Suppressor macrophage treated with lipopolysaccharide for 1 hour (primary cell): ENCODE results near the gene CLDN9.
A peak's percentile ranks its signal among the peaks of the same experiment; 100 is the strongest.

Source experiments
- DNase-seq, 3 donors: peaks; one replicate each; pipeline ENCODE4 v3.0.0-alpha.2; 2020 to 2022

CLDN9 gene

GRCh38 chr16:3012828-3013420 is at the start of gene CLDN9:
TSS of gene CLDN9 (plus strand) at chr16:3012923. CDS start at chr16:3013363, 440 bp downstream.
- no peak for DNase-seq

- DNase-seq: peak in 1 of 3 donors; percentile 28
Observed at GRCh38 chr16:2963074-2963722, 49.5 kb upstream of the CLDN9 start.

- peak; percentile 49 to 75 (median 53) for DNase-seq
Observed at GRCh38 chr16:2963723-2964474, 48.8 kb upstream of the CLDN9 start, which contains the start of gene KREMEN2. TSS of gene KREMEN2 (plus strand) at chr16:2964275. CDS start at chr16:2964521, 246 bp downstream.

DNA sequence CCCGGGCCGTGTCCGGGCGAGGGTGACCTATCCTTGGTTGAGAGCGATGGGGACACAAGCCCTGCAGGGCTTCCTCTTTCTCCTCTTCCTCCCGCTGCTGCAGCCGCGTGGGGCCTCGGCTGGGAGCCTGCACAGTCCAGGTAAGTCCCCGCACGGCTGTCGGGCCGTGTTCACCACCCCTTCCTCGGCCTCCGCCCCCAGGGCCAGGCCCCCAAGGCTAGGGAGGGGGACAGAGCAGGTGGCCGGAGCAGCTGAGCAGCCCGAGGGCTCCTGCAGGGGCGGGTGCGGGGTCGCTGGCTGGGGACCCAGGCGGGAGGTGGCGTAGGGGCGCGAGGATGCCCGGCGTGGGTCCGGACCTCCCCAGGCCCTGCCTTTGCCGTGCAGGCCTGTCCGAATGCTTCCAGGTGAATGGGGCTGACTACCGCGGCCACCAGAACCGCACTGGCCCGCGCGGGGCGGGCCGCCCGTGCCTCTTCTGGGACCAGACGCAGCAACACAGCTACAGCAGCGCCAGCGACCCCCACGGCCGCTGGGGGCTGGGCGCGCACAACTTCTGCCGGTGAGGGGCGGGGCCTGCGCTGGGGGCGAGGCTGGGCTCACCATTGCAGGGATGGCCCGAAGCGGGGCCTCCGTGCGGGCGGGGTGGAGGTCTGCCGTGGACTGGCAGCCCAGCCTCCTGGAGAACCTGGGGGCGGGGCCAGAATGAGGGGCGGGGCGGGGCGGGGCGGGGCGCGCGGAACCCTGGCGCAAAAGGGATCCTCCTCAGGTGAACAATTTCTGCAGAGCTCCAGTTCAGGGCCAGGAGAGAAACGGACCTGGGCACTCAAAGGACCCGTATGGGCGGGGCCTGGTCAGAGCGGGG is 48.0 kb upstream of the CLDN9 start:
- peak in 2 of 3 donors; percentile 35 to 55 for DNase-seq

DNA sequence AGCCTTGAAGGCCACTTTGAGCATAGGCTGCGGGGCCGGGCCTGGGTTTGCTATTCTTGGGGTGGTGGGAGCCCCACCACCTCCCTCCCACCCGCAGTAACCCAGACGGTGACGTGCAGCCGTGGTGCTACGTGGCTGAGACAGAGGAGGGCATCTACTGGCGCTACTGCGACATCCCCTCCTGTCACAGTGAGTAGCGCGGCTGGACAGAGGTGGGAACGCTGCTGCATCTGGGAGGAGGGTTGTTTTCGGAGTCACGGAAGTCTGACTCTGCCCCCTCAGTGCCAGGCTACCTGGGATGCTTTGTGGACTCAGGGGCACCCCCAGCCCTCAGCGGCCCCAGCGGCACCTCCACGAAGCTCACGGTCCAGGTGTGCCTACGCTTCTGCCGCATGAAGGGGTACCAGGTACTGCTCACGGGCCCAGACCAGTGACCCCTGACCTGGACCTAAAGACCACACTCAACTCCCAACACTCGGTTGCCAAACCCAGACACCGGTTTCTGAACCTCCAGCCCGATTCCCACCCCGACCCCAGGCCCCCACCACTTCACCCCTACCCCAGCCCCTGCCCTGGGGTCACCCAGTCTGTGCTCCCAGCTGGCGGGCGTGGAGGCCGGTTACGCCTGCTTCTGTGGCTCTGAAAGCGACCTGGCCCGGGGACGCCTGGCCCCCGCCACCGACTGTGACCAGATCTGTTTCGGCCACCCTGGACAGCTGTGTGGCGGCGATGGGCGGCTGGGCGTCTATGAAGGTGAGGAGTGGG is 46.5 kb upstream of the CLDN9 start:
- no peak for DNase-seq

DNA sequence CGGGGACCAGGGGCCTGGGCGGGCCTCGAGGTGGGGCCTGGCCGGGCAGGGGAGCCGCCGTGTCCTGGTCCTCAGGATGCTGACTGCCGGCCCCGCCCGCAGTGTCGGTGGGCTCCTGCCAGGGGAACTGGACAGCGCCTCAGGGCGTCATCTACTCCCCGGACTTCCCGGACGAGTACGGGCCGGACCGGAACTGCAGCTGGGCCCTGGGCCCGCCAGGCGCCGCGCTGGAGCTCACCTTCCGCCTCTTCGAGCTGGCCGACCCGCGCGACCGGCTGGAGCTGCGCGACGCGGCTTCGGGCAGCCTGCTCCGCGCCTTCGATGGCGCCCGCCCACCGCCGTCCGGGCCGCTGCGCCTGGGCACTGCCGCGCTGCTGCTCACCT is 45.9 kb upstream of the CLDN9 start:
- peak; percentile 34 to 50 (median 43) for DNase-seq

GRCh38 chr16:2967211-2967631 is 45.5 kb upstream of the CLDN9 start:
- no peak for DNase-seq

GRCh38 chr16:2967721-2968161 is 45.0 kb upstream of the CLDN9 start:
- DNase-seq: no peak

- DNase-seq: peak in 2 of 3 donors; percentile 15 to 37
Observed at GRCh38 chr16:2968368-2968737, 44.4 kb upstream of the CLDN9 start.

GRCh38 chr16:2968738-2969544 is 43.8 kb upstream of the CLDN9 start, which contains the start of gene PAQR4:
TSS of gene PAQR4 (plus strand) at chr16:2969348. CDS start at chr16:2969675, 327 bp downstream.
- DNase-seq: peak; percentile 96 to 98 (median 98)

GRCh38 chr16:2969545-2970521 is 42.9 kb upstream of the CLDN9 start:
- DNase-seq: peak; percentile 92 to 97 (median 95)

- no peak for DNase-seq
Observed at GRCh38 chr16:2970563-2970962, 42.2 kb upstream of the CLDN9 start.

DNA sequence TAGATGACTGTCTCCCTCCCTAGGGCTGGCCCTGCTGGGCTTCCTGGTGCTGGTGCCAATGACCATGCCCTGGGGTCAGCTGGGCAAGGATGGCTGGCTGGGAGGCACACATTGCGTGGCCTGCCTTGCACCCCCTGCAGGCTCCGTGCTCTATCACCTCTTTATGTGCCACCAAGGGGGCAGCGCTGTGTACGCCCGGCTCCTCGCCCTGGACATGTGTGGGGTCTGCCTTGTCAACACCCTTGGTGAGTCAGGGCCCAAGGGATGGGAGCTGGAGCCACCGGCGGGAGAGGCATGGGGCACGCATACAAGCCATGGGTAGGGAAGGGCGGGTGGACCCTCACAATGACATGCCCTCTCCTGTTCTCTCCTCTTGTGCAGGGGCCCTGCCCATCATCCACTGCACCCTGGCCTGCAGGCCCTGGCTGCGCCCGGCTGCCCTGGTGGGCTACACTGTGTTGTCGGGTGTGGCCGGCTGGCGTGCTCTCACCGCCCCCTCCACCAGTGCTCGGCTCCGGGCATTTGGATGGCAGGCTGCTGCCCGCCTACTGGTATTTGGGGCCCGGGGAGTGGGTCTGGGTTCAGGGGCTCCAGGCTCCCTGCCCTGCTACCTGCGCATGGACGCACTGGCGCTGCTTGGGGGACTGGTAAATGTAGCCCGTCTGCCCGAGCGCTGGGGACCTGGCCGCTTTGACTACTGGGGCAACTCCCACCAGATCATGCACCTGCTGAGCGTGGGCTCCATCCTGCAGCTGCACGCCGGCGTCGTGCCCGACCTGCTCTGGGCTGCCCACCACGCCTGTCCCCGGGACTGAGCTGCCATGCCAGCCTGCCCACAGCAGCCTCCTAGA is 41.4 kb upstream of the CLDN9 start:
- DNase-seq: no peak

- DNase-seq: no peak
Observed at GRCh38 chr16:2971985-2972784, 40.5 kb upstream of the CLDN9 start.

DNA sequence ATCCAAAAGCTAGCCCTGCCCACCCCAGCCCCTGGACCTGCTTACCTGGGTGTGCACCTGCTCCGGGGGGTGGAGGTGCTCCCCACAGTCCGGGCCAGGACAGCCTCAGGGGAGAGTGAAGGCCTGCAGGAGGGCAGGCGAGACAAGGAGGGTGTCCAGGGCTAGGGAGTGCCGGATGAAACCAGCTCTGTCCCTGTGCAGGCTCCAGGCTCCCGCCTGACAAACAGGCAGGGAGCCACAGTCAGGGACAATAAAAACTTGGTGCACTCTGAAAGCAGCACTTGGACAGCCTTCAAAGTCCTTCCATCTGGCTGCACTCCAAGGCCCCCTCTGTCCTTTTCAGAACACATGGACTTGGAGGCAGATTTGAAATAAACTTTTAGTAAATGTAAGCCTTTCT is 39.6 kb upstream of the CLDN9 start:
- DNase-seq: no peak

DNA sequence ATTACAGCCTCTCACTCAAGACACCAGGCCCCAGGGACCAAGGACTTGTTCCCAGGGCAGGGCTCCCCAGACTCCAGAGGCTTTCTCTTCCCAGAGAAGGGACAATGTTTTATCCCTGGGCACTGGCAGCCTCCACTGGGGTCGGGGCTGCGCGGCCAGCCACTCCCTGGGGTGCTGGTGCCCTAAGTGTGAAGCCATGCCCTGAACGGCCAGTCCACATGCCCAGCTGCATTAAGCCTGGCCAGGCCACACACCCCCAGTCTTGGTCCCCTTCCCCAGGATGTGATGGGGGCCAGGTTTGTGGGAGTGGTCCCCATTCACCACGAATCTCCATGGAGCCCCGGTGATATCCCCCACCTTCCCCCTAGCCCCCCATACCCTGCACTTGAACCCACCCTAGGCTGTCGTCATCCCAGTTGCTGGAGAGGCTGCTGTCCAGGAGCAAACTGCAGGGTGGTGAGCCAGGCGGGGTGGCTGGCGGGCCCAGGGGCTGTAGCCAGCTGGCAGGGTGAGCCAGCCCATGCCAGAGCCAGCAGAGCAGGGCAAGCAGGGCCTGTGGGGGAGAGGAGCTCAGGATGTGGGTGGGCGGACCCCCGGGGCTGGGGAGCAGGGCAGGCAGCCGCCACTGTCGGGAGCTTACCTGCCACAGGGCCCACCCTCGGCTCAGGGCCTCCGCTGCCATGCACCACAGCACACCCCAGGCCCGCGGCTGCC is 39.0 kb upstream of the CLDN9 start:
- DNase-seq: no peak
